ENCODE results near the gene NELFB.

DNA sequence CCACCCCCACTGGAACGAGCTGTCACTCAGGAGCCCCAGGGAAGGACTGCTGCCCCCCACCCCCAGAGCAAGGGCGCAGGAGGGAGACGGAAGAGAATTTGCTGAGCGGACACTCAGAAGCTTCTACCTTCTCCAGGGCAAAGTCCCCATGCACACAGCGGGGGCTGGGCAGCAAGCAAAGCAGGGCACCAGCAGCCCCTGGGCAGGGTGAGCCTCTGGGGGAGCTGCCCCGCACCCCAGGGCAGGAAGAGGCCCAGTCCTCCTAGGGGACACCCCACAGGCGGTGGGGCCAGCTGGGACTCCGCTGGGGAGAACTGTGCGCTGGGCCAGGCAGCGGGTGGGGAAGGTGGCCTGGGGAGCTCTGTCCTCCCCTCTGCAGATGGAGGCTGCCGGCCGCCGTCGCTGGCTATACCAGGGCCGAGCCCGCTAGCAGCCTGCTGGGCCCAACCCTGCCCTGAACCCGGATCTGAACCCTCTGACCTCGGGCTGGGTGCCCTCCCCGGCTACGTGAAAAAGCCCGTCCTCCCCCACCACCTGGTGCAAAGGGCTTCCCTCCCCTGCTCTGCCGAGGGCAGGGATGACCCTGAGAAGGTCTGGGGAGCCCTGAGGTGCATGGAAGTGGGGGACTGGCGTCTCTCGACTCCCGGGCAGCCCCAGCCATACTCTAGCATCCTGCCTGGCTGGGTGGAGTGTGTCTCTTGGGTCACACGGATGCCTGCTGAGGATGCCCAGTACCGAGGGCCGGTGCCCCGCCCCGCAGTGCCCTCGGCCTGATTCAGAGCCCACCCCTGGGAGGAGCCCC is 25.0 kb upstream of the NELFB start:
- no peak for TF ChIP-seq EZH2 (IDR thresholded peaks at IDR 0.05; ENCODE audit: low read length)
- TF ChIP-seq, protein P1, sequence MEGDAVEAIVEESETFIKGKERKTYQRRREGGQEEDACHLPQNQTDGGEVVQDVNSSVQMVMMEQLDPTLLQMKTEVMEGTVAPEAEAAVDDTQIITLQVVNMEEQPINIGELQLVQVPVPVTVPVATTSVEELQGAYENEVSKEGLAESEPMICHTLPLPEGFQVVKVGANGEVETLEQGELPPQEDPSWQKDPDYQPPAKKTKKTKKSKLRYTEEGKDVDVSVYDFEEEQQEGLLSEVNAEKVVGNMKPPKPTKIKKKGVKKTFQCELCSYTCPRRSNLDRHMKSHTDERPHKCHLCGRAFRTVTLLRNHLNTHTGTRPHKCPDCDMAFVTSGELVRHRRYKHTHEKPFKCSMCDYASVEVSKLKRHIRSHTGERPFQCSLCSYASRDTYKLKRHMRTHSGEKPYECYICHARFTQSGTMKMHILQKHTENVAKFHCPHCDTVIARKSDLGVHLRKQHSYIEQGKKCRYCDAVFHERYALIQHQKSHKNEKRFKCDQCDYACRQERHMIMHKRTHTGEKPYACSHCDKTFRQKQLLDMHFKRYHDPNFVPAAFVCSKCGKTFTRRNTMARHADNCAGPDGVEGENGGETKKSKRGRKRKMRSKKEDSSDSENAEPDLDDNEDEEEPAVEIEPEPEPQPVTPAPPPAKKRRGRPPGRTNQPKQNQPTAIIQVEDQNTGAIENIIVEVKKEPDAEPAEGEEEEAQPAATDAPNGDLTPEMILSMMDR (optimal IDR thresholded peaks at IDR 0.05 in 1 of 3, IDR thresholded peaks at IDR 0.05 in 1 of 3, conservative IDR thresholded peaks at IDR 0.05 in 1 of 3; ENCODE audit: extremely low read depth in 1 of 3, insufficient read depth in 2 of 3, low read length in 3 of 3), result no peak
